GF-D8 (cell line): ENCODE data around the gene WSCD2.

Source experiments
- DNase-seq: peaks from one replicate; lab custom pipeline; 2025; lab: John Stamatoyannopoulos, UW

Gene WSCD2

DNA sequence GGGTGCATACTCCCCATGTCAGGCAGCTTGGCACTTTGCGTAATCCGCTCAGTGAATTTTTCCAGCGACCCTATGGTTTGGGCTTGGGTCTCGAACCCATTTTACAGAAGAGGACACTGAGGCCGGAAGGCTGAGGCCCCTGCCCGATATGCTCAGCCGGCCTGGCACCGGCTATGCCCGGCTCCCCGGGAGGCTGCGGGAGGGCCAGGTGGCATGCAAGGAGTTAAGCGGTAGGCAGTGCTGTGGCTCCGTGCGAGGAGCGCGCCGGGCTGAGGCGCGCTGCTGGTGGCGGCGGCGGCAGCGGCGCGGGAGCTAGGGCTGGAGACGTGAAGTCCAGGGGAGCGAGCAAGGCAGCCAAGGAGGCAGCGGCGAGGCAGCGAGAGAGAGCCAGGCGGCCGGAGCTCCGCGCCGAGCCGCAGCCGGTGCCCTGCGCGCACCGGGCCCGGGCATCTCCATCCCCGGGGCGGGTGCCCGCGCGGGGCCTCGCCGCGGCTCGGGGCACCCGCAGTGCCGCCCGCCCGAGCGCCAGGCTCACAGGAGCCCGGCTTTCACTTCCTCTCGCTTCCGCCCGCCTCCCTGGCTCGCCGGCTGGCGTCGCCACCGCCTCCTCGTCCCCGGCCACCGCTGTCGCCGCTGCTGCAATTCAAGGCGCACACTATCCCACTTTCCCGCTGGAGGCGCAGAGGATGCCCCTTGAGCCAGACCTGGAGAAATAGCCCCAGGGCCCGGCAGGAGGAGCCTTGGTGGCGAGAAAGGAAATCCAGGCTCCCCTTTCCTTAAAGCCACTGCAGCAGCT, at the start of gene WSCD2:
WSCD2 (plus strand) TSS at position 272 of the 796 bp plus-strand sequence. CDS start 66,545 bp downstream, outside the sequence.
- no peak for DNase-seq

DNA sequence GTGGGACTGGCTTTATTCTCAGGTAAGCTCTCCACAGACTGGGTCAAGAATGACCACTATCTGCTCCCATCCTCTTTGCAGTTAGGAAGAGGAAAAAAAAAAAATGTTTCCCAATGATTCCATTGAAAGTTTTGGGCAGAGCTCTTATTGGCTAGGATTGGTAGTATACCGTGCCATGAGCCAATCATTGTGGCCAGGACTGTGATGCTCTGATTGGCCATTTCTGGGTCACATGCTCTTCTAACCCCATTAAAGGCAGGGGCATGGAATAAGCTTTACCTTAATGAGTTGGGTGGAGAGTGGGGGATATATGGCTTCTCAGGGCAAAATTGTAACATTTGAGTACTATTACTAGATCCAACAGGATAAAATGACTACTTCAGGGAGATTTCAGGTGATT, 49.4 kb upstream of the WSCD2 start:
- no peak for DNase-seq

DNA sequence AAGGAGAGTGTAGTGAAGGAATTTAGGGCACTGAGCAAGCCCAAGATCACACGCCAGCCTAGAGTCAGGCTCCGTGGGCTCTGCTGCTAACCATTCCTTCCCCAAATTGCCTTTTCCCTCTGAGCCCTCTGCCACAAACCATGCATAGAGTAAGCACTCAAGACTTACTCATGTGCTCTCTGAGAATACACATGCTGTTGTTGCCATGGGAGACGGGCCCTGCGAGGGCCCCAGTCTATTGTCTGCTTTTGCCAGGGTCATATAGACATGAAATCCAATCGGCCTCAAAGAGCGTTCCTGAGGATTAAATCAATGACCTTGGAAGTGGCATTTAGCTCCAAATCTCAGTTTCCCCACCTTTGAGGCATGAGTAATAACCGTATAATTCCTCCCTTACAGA, 48.7 kb upstream of the WSCD2 start:
- no peak for DNase-seq

DNA sequence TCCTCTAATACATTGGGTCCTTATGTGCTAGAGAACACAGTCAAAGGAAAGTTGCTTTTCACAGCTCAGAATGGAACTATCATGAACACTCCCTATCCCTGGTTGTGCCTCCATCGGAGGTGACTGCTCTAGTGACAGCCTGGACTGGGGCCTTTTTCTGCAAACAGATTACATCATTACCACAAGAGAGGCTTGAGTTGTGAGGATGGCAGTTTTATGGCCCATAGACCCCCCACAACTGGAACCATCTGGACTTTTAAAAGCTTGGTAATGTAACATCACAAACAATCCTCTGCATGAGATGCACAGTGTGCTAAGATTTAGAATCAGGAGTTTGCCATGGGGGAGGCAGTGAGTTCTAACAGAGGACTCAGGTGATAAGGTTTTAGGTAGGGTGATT, 46.6 kb upstream of the WSCD2 start:
- no peak for DNase-seq

DNA sequence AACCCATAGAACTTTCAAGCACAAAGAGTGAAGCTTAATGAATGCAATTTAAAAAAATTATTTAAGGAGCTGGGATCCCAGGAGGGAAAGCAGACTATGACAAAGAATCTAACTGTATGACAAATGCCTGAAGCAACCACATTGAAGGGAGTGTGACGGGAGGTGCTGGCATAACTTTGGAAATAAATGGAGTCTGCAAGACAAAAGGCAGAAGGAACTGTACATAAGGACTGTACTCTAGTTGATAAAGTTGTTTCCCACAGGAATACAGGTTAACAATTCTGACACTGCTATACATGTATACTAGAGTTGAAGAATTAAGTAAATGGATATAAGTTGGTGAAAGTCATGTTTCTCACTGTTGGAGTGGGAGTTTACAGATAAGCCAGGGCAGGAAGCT, 41.2 kb upstream of the WSCD2 start:
- DNase-seq, result no peak

DNA sequence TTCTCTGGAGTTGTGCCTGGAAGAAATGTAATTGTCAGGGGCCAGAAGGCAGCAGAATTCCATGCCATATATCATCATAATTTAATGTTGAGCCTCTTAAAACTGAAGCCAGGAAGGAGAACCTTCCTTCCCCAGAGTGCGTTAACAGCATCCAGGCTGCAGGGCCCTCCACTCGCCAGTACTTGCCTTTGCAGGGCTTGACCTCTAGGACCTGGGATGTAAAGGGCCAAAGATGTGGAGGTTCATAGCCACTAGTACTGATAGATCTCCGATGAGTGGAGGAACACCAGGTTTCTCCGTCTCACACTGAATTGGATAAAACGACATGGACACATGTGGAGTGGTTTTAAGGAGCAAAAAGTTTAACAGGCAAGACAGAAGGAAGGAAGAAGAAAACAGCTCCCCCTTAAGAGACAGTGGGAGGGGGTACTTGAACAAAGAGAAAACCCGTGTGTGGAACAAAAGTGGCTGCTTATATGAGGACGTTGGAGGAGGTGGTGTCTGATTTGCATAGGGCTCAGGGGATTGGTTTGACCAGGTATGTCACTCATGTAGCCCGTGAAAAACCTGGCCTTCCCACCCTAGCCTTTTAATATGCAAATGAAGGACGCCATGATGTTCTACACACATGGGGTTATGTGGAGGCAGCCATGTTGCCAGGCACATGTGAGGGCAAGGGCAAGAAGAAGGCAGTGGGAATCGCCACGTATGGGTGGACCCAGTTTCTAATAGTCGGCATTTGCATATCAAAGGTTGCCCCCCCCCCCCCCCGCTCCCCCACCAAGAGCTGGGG, 38.8 kb upstream of the WSCD2 start:
- no peak for DNase-seq

DNA sequence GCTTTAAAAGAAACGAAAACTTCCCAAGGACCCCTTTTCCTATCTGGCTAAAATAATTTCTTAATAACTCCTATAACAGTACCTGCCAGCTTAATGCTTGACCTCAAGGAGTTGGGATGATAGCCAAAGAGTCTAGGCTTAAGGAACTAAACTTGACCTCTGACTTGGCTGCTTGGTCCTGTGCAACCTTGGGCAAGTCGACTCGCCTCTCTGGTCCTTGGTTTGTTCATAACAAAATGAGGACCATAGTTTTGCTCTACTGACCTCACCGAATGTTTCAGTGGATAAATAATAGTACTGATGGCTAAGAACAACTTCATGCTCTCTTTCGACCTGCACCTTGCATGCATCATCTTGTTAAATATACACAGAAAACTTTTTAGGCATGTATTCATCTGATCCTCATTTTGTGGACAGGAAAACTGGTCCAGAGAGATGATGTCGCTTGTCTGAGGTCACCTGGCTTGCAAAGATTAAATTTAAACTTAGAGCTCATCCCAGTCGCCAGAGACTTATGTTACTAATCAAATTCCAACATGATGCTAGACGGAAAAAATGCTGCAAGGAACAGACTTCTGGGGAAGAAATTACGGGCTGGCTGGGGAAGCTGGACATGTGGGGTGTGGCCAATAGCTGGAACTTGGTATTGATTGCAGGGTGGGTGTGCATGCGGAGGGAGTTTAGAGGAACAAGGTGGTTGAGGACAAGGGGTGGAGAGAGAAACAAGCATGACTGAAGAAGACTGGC, 38.0 kb upstream of the WSCD2 start:
- no peak for DNase-seq

DNA sequence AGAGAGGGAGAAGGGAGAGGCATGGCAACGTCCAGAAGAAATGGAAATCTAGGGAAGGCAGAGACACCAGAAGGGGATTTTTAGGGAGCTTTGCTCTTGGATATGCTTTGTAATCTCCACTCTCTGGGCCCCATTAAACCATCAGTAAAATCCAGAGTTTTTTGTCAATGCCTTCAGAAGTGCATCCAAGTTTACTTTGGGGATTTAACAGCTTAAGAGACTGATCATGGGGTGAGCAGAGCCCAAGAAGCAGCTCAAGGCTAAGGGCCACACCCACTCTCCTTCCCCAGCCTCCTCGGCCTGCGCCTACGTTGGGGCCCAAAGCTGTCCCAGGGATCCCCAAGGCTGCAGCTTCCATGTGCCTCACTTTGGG, 37.4 kb upstream of the WSCD2 start:
- no peak for DNase-seq

DNA sequence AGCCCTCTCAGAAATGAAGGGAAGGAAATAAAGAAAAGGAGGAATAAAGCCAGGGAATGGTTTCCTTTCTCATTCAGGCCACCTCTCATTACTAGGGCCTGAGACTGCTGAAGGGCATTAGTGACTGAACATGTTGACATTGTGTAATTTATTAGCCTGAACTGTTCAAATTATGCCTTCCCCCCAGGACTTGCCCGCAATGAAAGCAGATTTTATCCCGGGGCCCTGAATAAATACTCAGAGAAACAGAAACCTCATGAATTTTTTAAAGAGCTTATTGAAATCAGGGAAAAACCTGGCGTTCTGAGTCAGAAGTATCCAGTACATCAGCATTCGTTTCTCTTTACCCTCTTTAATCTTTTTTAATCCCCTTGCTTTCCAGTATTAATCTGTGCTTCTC, 35.9 kb upstream of the WSCD2 start:
- DNase-seq, result no peak

DNA sequence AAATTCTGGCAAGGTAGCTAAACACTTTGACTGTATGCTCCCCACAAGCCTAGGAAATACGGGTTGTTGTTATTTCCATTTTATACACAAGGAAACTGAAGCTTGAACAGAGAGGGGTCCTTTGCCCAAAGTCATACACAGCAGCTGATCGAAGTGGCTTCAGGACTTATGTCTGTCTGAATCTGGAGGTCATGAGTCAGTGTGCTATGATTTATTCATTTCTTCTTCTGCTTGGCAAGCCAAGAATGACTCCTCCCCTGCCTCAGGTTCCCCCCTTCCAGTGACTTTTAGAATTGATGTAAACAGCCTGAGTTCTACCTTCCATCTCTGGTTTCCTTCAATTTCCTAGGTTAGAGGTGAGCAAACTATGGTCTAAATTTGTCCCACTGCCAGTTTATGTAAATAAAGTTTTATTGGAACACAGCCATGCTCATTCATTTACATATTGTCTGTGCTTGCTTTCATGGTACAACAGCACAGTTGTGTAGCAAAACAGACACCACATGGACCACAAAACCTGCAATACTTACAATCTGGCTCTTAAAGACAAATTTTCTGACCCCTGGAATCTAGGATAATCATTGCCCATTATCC, 34.9 kb upstream of the WSCD2 start:
- DNase-seq, result no peak

DNA sequence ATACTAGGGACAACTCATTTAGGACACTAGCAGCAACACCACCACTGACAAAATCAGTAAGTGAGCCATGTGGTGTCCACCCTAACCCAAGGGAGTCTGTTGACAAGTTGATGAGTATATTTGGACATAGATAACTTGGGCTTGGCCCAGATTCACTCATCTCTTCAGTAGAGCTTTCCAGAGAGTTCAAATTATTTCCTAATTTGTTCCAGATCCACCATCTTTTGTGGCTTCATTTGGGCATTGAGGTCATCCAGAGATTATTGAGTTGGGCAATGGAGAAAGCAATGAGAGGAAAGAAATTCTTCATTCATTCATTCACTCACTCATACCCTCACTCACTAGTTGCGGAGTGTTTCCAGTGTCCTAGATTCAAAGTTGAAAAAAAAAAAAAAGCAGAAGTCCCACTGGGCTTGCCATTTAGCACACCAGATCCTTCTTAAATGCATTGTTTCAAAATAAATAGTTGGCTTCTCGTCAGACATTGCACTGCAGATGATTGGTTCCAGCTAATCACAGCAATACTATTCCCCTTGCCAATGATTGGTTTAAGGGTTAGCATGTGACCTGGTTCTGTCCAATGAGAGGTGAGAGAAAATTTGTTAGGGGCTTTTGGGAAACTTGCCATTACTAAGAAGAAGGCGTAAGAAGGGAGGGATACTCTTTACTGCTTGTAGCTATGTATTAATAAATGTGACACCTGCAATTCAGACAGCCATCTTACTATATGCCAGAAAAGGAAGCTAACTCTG, 31.8 kb upstream of the WSCD2 start:
- no peak for DNase-seq

DNA sequence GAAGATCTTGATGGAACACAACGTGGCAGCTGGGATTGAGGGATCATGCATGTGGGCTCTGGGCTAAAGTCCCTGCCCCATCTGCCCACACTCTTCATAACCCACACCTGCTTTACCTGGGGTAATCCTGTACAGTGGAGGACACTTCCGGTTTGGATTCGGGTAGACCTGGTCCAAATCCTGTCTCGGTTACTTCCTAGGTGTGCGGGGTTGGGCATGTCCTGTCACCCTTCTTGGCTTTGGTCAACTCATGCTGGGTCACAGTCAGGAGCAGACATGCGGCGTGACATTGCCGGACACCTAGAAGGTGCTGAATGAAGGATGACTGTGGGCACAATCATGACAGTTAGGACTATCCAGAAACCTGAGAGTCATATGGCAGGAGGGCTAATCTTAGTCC, 30.7 kb upstream of the WSCD2 start:
- no peak for DNase-seq

DNA sequence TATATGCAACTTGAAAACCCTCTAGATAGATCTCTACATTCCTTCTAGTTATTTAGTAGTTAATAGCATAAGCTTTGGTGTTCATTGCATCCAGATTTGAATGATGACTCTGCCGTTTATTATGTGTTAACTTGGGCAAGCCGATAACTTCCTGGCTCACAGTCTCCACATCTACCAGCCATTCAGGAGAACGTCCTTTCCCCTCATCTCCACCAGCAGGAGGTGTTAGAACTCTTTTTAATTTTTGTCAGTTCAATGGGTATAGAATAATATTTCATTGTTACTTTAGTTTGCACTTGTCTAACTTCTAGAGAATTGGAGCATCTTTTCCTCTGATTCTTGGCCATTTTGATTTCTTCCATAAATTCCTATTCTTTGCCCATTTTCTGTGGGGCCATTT, 30.0 kb upstream of the WSCD2 start:
- no peak for DNase-seq

DNA sequence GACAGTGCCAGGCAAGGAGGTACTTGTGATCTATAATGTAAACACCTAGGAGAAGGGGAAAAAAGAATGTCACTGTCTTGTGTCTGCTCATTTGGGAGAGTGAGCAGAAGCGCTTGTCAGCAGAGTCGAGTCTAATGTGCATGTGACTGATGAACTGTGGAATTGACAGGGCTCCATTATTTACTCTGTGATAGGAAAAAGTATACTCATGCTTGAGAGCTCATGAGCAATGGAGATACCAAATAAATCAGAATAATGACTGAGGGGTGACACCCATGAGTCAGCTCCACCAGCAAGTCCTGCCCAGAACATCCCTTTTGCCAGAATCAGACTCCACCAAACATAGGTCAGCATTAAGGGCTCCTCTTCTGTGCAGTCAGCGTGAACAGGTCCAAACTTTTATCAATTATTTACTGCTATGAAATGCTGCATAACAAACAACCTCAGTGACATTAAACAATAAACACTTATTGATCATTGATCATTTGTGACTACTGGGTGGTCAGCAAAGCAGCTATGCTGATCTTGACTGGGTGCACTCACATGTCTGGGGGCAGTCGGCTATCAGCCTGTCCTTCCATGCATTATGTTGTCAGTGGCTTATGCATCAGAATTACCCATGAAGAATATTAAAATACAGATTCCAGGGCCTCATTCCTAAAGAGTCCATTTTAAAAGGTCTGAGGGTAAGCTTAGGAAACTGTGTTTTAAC, 29.2 kb upstream of the WSCD2 start:
- DNase-seq, result no peak

DNA sequence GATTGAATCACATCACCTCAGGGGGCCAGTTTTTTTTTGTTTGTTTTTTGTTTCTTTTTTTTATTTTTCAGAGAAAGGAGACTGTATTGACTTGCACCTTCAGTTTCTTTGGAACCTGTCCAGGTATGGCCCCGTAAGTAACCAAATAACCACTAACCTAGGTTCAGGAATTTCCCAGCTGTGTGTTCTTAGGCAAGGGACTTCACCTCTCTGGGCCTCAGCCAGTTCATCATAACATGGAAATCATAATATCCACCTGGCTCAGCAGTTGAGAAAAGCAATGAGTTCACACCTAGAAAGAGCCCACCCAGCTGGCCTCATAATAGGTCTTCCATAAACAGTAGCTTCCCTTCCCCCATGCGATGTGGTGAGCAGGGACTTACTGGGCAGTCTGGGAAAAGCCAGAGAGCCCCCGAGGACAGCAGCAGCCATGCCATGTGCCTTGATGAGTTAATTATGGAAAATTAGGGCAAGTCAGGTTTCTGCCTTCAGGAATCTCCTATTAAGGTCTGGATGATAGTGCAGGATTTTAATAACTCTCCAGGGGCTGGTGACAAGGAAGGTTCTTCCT, 27.4 kb upstream of the WSCD2 start:
- no peak for DNase-seq

DNA sequence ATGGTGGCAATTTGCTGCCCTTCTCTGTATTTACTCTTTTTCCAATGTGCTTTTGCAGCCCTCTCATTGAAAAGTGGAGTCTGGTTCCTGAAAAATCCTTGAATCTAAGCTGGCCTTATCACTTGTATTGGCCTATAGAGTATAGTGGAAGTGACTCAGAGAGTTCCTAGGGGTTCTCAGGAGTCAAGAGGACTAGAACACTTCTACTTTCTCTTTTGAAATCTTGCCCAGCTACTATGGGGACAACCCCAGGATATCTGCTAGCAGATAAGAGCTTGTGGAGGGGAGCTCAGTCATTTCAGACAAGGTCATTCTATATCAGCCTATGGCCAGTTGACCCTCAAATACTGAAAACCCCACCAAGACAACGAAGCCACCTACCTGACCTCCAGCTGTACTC, 26.7 kb upstream of the WSCD2 start:
- no peak for DNase-seq

DNA sequence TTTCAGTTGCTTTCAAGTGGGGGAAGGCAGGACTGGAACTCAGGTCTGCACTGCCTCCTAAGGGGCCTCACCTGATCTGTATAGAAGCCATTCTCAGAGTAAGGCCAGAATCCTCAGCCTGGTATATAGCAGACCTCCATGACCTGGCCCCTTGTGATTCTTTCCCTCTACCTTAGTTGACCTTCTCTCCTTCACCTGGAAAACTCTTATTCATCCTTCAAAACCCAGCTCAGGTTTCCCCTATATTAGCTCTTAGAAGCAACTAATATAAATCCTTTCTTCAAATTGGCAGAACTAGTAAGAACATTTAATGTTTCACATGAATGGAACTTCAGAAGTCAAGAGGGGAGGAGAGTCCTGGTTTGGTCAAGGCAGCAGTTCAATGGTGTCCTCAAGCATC, 26.0 kb upstream of the WSCD2 start:
- DNase-seq, result no peak

DNA sequence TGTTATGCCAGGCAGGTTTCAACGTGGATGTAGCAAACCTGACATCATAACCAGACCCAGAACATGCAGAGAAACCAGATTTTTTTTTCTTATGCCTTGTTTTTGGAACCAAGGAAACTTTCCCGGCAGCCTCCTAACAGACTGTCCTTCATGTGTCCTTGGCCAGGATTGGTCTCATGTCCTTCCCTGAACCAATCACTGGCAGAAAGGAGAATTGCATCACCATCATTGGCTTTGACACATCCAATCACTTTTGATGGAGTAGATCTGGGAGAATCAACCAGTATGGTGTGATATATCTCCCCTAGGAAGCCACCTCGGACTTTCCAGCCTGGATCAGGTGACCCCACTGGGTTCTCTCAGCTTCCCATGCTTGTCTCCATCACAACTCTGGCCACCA, 25.6 kb upstream of the WSCD2 start:
- no peak for DNase-seq

DNA sequence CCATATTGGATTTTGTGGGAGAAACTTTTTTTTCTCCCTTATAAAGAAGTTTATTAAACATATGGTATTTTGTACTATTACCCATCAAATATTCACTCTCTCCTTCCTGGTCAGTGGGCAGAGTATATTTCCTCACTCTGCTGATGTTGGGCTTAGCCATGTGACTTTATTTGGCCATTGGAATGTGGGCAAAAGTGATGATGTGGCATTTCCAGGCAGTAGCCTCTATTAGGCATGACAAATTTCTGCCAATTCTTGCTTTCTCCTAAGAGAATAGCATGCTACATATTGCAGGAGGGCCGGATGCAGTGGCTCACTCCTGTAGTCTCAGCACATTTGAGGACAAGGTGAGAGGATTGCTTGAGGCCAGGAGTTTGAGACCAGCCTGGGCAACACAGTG, 24.4 kb upstream of the WSCD2 start:
- DNase-seq, result no peak

DNA sequence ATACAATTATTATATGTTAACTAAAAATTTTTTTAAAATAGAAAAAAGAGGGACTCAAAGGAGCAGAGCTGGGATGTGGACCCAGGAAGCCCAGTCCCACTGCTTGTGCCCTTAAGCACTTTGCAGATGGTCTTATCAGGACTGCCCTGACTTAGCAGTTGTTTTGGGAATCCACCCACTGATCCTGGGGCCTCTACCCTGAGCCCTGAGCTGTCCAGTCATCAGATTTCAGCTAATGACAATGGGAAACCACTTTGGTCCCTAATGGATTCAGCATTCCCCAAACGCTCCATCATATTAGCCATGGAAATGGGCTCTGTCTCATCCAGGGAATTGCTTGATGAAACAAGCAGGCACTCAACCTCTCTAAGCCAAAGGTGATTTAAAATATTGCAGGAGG, 22.5 kb upstream of the WSCD2 start:
- no peak for DNase-seq

DNA sequence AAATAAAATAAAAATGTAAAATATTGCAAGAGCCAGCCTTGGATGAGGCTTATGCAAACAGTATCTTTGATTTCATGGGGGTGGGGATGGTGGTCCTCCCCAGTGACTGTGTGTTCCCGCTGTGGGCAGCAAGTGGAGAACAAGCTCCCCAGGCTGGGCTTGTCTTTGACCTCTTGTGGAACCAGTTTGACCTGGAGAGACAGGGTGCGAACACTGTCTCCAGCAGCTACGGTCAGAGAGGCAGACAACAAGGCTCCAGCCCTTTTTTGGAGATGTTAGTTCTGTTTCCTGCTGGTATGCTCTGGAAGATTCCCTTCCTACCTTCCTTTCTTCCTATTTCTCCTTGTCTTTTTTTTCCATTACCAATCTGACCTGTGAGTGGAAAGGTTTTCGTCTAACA, 21.8 kb upstream of the WSCD2 start:
- DNase-seq, result no peak
